Uterus (tissue), 2 donors: ENCODE measurements around the gene DNAJB11.

ENCODE experiments used
- CTCF ChIP-seq, 4 experiments: fragments of 200-600 bp in 2 of 4; fragments of 450-650 bp in 2 of 4; sonication (generic) in 2 of 4; IDR thresholded peaks; one replicate each; pipeline ENCODE4 v1.5.1; 2016 to 2019; ENCODE audit warnings: antibody characterized with exemption in 4 of 4, mild to moderate bottlenecking in 2 of 4, moderate library complexity in 1 of 4
- POLR2A ChIP-seq, 2 donors: fragments of 450-650 bp; IDR thresholded peaks; one replicate each; pipeline ENCODE4 v1.6.1; 2016; ENCODE audit warnings: antibody characterized with exemption in 2 of 2, mild to moderate bottlenecking in 1 of 2, moderate library complexity in 1 of 2

- no peak for TF ChIP-seq POLR2A (IDR thresholded peaks at IDR 0.05)
- TF ChIP-seq CTCF (IDR thresholded peaks at IDR 0.05), result no peak
Measured at GRCh38 chr3:186549497-186549896, 21.0 kb upstream of the DNAJB11 start.
